GM18951 (cell line): ENCODE results near the gene DIPK1C.

Source experiments
- POLR2A ChIP-seq: IDR thresholded peaks from 4 replicates; pipeline ENCODE4 v1.6.1; 2011; ENCODE audit warnings: mild to moderate bottlenecking; ENCODE audit not compliant: insufficient read length, insufficient read depth; ENCODE audit errors: extremely low read depth
- in situ Hi-C: fragments of 300-500 bp; cut with MboI; formaldehyde crosslinking; loops from one replicate; pipeline ENCODE4 v1.12.0; 2022; ENCODE audit warnings: low sequenced_read_pairs, mixed read lengths, inconsistent platforms; ENCODE audit not compliant: unreplicated experiment

Gene DIPK1C

DNA sequence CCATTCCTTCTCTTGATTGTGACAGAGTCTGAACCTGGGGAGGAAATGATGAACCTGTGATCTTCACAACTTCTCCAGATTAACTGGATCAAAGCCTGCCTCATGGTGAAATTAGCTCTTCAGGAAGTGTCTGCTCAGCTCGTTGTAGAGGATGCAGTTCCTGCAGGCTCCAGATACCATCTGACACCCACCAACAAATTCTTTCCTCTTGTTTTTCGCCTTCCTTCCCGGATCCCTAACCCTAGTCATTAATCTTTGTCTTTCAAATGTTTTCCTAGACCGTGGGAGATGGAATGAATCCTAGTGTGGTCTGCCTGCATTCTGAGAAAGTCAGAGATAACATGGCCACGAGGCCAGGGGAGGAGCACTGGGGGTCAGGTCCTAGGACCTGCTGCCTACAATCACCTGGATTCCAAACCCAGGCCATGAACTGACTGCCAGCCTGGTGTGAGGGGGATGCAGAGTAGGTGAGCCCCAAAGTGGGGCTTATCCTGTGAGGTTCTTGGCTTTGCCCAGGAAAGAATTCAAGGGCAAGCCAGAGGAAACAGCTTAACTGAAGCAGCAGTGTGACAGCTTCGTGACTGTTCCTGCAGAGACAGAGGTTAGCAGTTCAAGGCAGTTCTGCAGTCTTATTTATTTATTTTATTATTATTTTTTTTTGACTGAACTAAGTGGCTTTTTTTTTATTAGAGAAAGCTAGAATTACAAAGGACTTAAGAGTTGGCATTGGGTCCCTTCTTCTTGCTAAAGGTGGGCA lies 67.8 kb downstream of the DIPK1C start:
- in situ Hi-C loops = no loop called here
- no peak for TF ChIP-seq POLR2A

DNA sequence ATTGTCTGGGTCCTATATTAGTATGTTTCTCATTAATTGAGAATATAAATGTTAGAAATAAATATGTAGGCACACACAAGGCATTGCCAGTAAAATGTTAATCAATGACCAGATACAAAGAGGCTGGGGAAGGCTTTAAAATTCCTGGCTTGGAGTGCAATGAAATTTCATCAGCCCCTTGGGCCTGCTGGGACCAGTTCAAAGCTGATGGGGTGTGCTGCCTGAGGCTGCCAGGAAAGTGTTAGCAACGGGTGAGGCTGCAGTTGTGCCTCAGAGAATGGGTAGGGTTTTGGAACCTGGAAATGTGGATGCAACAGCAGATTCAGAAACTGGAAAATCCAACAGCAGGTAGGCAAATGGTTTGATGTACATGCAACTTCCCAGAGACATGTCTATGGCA lies 68.9 kb downstream of the DIPK1C start:
- TF ChIP-seq POLR2A = no peak
- in situ Hi-C loops = no loop called here

- in situ Hi-C loops = no loop called here
- TF ChIP-seq POLR2A = no peak
These were observed 69.7 kb downstream of the DIPK1C start for GRCh38 chr18:74387383-74387782.
